IPS-18c (cell line): ENCODE data around the gene DCP1A.

Source experiments
- H3K4me3 ChIP-seq: 2 replicates; pipeline ENCODE4 v1.7.0; 2013; ENCODE audit warnings: low read depth, mild to moderate bottlenecking, low read length, moderate library complexity; ENCODE audit not compliant: insufficient read depth
- H3K9me3 ChIP-seq: one replicate; pipeline ENCODE4 v1.6.1; 2013; ENCODE audit warnings: mild to moderate bottlenecking, low read length, moderate library complexity; ENCODE audit not compliant: control insufficient read depth, insufficient read depth

The DCP1A gene

GRCh38 chr3:53240989-53241972 lies 106.1 kb downstream of the DCP1A start:
- H3K9me3 ChIP-seq = peaks cover 2% of the 10 kb centered on the region
- no peak overlapping the region for H3K4me3 ChIP-seq

- Histone ChIP-seq H3K4me3 (no peak overlapping the region), H3K9me3 (peaks cover 2% of the 10 kb centered on the region)
Measured at GRCh38 chr3:53239800-53240199, 107.5 kb downstream of the DCP1A start.

- H3K4me3 ChIP-seq = no peak overlapping the region
Measured at GRCh38 chr3:53238886-53239285, 108.5 kb downstream of the DCP1A start.

GRCh38 chr3:53238051-53238850 lies 109.1 kb downstream of the DCP1A start:
- H3K4me3 ChIP-seq = no peak overlapping the region
- no peaks in the 10 kb centered on the region for H3K9me3 ChIP-seq

More at GRCh38 chr3:53238886-53239285, 108.5 kb downstream of the DCP1A start:
- no peaks in the 10 kb centered on the region for H3K9me3 ChIP-seq

GRCh38 chr3:53236112-53236841 lies 111.1 kb downstream of the DCP1A start:
- Histone ChIP-seq H3K4me3 (no peak overlapping the region), H3K9me3 (no peaks in the 10 kb centered on the region)

GRCh38 chr3:53235545-53235944 lies 111.8 kb downstream of the DCP1A start:
- Histone ChIP-seq H3K4me3 (no peak overlapping the region), H3K9me3 (no peaks in the 10 kb centered on the region)

- Histone ChIP-seq H3K9me3 (no peaks in the 10 kb centered on the region), H3K4me3 (no peak overlapping the region)
Measured at GRCh38 chr3:53234841-53235232, 112.5 kb downstream of the DCP1A start.

GRCh38 chr3:53234130-53234840 lies 113.1 kb downstream of the DCP1A start:
- Histone ChIP-seq H3K9me3 (no peaks in the 10 kb centered on the region), H3K4me3 (no peak overlapping the region)
